ENCODE measurements around the gene HSD11B1L.
A peak's percentile ranks its signal among the peaks of the same experiment; 100 is the strongest.
"Not testable (repeated sequence)": the region's sequence is repeated elsewhere in the genome, so short reads cannot be mapped to it uniquely, and the experiment has no call there.

Gene HSD11B1L

DNA sequence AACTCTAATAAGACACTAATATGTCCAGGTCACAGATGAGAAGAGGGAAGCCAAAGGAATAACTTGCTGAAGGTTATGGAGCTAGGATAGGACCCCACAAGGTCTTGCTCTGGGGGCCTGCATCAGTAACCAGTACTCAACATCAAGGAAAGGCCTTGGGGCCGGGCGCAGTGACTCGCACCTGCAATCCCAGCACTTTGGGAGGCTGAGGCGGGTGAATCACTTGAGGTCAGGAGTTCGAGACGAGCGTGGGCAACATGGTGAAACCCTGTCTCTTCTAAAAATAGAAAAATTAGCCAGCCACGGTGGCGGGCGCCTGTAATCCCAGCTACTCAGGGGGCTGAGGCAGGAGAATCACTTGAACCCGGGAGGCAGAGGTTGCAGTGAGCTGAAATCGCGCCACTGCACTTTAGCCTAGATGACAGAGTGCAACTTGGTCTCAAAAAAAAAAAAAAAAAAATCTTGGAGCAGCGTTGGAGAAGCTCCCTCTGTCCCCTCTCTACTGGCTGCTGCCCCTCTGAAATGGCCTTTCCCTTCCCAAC, 37.3 kb downstream of the HSD11B1L start:
- TF ChIP-seq, protein P1, sequence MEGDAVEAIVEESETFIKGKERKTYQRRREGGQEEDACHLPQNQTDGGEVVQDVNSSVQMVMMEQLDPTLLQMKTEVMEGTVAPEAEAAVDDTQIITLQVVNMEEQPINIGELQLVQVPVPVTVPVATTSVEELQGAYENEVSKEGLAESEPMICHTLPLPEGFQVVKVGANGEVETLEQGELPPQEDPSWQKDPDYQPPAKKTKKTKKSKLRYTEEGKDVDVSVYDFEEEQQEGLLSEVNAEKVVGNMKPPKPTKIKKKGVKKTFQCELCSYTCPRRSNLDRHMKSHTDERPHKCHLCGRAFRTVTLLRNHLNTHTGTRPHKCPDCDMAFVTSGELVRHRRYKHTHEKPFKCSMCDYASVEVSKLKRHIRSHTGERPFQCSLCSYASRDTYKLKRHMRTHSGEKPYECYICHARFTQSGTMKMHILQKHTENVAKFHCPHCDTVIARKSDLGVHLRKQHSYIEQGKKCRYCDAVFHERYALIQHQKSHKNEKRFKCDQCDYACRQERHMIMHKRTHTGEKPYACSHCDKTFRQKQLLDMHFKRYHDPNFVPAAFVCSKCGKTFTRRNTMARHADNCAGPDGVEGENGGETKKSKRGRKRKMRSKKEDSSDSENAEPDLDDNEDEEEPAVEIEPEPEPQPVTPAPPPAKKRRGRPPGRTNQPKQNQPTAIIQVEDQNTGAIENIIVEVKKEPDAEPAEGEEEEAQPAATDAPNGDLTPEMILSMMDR (IDR thresholded peaks at IDR 0.05; ENCODE audit: low read depth, low read length, missing control alignments) = no peak
- peak overlapping the region; percentile 80 for H3K4me3 ChIP-seq (ENCODE audit: low read depth, low read length)
- DNase-seq (ENCODE audit: low read depth) = no peak
- in situ Hi-C loops (cut with HindIII; ENCODE audit: low sequenced_read_pairs) = no loop called here

GRCh38 chr19:5718579-5719273, 37.9 kb downstream of the HSD11B1L start:
- DNase-seq (ENCODE audit: low read depth) = peak; percentile 23
- in situ Hi-C loops (cut with HindIII; ENCODE audit: low sequenced_read_pairs) = no loop called here
- TF ChIP-seq, protein P1 (IDR thresholded peaks at IDR 0.05; ENCODE audit: low read depth, low read length, missing control alignments) = no peak
- peak overlapping the region; percentile 80 for H3K4me3 ChIP-seq (ENCODE audit: low read depth, low read length)

GRCh38 chr19:5719274-5719960, 38.6 kb downstream of the HSD11B1L start:
- peak overlapping the region; percentile 80 for H3K4me3 ChIP-seq (ENCODE audit: low read depth, low read length)
- TF ChIP-seq, protein P1 (IDR thresholded peaks at IDR 0.05; ENCODE audit: low read depth, low read length, missing control alignments) = no peak
- in situ Hi-C loops (cut with HindIII; ENCODE audit: low sequenced_read_pairs) = no loop called here
- DNase-seq (ENCODE audit: low read depth) = no peak

DNA sequence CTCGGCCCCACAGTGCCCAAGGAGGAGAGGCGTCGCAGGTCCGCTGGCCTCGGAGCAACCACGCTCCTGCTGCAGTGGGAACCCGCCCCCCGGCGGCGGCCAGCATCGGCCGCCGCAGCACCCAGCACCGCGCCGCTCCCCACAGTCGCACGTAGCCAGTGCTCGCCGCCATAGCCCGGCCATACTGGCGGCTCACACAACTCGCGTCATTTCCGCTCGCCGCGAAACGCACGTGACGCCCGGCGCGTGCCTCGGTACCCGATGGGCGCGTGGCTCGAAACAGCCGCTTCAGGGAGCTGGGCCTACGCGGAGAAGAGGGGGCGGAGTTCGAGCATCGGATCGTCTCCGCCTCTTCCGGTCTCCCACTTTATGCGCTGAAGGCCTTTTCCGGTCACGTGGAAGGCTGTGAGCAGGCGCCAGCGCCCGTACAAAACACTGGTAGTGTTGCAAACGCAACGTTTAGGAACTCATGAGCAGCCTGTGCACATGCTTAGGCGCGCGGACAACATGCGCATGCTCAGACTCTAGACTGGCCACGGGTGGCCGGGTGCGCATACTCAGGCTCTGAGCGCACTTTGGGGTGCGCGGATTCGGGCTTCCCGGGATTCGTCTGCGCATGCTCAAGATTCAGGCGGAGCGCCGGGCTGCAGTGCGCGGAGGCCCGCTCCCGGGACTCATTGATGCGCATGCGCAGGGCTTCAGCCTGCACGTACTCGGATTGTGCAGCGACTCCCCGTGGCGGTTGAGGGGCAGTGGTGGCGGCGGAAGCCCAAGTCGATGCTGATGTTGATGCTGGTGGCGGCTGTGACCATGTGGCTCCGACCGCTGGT, 39.3 kb downstream of the HSD11B1L start, which contains the start of the genes CATSPERD and LONP1:
CATSPERD (plus strand) TSS at position 677 of the 830 bp plus-strand sequence; CDS start at position 778, 101 bp downstream.
LONP1 (minus strand) TSS at position 186 of the 830 bp plus-strand sequence; CDS start at position 172, 14 bp downstream.
- DNase-seq (ENCODE audit: low read depth) = peak; percentile 96
- in situ Hi-C loops (cut with HindIII; ENCODE audit: low sequenced_read_pairs) = no loop called here
- TF ChIP-seq, protein P1 (IDR thresholded peaks at IDR 0.05; ENCODE audit: low read depth, low read length, missing control alignments) = peak; percentile 90
- peak within 1 kb of the TSS; percentile 80 for H3K4me3 ChIP-seq (ENCODE audit: low read depth, low read length)

DNA sequence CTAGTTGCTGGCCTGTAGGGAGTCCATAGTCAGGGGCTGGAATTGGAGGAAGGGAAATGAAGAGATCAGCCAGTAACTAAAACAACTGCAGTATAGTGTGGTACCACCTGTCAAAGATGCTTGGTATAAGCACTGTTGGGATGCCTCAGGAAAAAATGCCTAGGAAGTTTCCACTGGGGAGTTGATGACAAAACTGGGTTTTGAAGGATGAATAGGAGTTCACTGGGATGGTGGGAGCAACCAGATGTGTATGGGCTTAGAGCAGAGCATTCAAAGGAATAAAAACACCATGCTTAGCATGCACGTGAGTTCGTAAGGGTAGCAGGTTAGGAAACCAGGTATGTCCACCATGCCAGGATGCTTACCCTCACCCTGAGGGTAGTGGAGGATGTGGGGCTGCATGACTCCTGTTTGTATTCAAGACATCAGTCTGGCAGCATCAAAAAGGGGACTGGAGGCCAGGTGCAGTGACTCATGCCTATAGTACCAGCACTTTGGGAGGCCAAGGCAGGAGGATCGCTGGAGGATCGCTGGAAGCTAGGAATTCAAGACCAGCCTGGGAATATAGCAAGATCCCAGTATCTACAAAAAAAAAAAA, 46.7 kb downstream of the HSD11B1L start:
- no peak overlapping the region for H3K4me3 ChIP-seq (ENCODE audit: low read depth, low read length)
- DNase-seq (ENCODE audit: low read depth) = no peak
- in situ Hi-C loops (cut with HindIII; ENCODE audit: low sequenced_read_pairs) = no loop called here
- TF ChIP-seq, protein P1 (IDR thresholded peaks at IDR 0.05; ENCODE audit: low read depth, low read length, missing control alignments) = no peak

- in situ Hi-C loops (cut with HindIII; ENCODE audit: low sequenced_read_pairs); DNase-seq (ENCODE audit: low read depth); H3K4me3 ChIP-seq (ENCODE audit: low read depth, low read length): not testable (repeated sequence)
Measured at GRCh38 chr19:5733172-5733571, 52.3 kb downstream of the HSD11B1L start.

Measured in astrocyte of the cerebellum (primary cell).